T-helper 1 cell treated with Interleukin-12 subunit alpha and Interleukin-12 subunit beta and Interleukin-4 antibody, amounts not matched to agents 30 ng/mL and 1 ng/mL, for 36 hours (primary cell): ENCODE measurements around the gene RAD51B. TPM values are rescaled to one million over a fixed set of nuclear protein-coding genes. Genes with fewer than 3 reads are reported as not detected.

Experiments
- intact Hi-C: fragments of 100-400 bp; cut with micrococcal nuclease; formaldehyde crosslinking; loops from one replicate; pipeline ENCODE4 v1.15.1; 2024
- total RNA-seq: library from RNA; stranded (reverse); gene quantifications from 2 replicates; pipeline ENCODE4 v1.2.3, GENCODE V29; 2022

Gene RAD51B
- total RNA-seq, 1 donor from 2014 or later, result 24.4 TPM

DNA sequence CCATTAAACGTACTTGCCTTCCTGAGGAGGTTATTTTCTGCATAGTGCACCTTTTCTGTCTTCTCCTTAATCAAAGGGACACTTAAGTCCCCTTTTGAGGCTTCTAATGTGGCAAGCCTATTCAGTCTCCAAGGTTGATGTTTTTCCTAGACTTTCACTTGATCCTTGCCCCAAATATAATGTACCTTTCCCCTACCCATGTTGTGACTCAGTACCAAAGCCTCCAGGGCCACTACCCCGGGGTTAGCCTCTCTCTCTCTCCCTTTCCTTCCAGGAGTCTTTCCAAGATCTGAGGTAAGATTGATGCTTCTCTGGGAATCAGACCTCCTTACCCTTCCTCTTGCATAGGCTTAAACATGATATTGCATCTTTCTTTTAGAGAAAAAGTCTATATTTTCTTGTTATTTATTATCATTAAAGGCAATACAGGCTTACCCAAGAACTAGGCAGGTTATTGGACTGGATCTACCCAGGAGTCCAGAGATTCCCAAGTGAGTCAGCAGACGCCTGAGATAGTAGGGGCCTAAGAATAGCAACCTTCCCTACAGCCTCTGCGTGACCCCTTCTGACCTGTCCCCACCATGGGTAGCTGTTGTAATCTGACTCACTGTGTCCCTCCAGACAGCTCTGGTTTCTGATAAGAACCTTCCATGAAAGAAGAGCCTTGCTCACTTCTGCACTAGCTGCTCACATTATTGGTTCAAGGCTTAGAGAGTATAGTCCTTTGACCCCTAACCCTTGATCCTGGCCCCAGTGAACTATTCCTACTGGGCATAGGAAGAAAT lies 800.4 kb downstream of the RAD51B start:
- intact Hi-C loops, result no loop called here

DNA sequence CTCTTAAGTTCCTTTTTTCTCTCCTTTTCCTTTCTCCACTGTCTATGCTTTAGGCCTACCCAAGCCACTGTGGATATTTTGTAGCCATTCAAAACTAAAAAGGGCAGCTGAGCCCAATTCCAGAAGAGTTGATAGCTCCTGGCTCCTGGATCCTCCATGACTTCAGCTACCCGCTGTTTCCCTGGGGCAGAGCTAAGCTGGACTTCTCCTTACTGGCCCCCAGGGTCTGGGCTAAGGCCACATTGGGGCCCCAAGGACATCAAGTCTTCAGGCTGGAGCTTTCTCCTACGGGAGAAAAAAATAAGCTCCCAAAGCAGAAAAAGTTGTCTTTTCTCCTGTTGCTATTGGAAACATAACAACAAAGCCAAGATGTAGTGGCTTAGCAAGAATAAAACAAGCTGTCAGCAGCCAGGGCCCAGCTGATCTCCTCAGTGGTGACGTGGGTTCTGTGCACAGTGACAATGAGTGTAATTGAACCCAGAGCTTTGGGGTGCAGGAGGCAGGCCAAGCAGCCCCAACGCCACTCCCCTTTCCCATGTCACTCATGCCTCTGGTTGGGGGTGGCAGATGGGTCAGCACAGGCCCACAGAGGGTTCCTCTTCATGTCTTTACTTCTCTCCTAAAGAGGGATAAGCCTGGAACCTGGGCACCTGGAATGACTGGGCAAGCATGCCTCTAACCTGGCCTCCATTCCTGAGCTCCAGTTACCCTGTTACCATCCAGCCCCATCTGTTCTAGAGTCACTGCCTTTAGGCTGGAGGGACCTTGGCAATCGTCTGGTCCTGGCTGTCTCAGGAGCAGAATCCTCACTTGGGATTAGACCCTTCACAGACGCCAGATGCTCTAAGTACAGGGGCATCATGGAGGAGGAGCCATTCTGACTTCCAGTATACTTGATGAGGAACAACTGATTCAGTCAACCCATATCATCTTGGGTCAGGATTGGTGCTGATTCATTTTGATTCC lies 802.1 kb downstream of the RAD51B start:
- intact Hi-C loops, result no loop called here

DNA sequence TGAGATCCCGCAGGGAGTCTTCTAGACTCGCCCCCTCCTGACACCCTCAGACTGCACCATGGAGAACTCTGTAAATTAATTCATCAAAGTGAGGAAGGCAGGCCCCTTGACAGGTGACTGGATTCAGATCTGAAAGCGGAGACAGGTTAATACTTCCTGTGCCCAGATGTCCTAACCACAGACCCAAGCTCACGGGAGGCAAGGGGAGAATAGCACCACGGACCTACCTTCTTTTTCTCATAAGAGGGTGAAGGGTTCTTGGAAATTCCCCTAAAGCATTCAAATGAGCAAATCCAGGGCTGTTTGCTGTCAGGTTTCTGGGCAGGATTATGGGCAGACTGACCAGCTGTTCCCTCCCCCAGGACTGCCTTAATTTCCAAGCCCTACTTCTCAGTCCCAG lies 803.3 kb downstream of the RAD51B start:
- intact Hi-C loops, result no loop called here

DNA sequence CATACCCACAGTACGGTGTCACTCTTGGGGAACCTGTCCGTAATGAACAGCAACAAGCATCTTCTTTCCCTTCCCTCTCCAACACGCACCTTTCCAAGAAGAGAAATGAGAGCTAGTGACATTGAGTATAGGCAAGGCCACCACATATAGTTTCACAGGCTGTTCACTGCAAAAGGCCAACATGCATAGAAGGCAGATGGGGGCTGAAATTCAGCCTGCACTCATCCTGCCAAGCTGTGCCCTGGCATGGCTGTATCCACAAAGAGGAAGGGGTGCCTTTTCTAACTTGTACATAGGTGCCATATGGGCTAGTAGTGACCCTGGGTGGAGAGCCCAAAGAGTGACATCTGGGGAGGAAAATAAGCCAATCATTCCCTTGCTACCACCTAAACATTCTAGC lies 803.7 kb downstream of the RAD51B start:
- intact Hi-C loops, result no loop called here

DNA sequence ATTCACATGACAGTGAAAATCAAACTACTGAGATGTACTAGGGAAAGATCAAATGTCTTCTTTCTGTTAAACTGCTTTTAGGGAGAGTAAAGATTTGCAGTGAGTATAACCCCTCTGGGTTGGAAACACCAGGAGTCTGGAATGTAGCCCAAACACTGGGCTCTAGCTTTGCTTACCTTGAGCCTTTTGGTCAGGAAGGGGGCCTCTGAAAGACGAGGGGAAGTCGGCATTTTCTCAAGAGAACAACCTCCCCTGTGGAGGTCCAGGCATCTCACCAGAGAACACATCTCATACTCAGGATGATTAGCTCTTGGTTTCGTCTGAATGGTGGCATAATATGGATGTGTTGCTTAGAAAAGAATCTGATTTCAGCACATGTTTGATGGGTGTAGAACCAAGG lies 804.2 kb downstream of the RAD51B start:
- intact Hi-C loops, result no loop called here

DNA sequence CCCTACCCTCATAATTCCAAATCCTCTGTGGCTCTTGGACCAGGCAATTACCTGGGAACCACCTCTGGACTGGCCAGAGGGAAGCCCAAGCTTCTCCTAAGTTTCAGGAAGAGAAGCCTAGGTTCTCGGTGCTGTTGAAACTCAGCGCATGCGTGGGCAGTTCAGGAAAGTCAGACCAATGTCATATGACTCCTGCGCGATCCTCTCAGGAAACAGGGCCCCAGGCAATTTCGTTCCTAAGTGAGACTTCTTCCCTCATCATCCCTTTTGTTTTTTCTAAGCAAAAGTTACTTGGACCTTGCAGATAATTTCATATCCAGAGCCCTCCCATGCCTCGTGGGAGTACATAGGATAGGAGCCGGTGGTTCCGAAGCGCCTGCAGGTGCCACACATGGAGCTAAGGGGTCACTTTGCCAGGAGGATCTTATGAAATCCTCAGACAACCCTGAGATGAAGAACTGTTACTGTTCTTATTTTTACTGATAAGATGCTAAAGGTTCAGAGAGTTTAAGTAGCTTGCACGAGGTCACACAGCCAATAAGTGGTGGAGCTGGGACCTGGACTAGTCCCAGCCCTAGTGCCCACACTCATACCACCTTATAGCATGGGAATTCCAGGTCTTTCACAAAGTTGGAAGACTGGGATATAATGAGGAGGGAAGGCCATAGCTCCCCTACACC lies 805.1 kb downstream of the RAD51B start:
- intact Hi-C loops, result no loop called here

DNA sequence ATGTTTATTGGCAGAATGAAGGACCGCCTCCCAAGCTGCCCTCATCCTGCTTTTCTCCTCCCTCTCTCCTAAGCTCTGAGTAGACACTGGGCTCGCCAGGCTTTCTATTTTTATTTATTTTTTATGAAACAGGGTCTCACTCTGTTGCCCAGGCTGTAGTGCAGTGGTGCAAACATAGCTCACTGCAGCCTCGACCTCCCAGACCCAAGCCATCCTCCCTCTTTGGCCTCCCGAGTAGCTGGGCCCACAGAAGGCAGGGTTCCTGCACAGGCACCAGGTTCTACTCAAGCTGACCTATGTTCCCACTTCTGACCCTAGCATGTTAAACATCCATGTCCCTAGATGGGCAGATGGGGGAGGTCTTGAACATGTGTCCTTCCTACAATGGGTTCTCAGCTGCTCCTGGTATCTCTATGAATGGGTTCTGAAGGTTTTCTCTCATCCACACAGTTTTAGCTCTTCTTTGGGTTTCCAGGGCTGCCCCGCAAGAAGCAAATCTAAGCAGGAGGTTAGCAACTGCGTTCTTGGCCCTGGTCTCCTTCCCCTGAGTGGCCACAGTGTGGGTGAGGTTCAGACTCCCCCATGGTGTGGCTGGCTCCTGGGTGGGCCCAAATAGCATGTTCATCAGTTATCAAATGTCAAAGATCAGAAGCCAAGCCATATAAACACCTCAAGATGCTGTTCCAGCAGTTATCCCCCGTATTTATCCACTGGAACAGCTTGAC lies 805.9 kb downstream of the RAD51B start:
- intact Hi-C loops, result no loop called here

DNA sequence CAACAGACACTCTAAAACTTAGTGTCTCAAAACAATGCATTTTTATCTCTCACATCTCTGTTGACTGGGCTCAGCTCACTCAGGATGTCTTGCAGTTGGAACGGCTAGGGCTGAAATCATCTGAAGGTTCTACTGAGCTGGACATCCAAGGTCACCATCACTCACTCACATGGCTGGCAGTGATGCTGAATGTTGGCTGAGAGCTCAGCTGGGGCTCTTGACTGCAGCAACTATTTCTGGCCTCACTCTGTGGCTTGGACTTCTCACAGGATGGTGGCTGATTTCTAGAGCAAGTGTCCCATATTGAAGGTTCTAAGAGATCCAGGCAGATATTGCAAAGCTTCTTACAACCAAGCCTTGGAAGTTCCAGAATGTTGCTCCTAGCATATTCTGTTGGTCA lies 806.8 kb downstream of the RAD51B start:
- intact Hi-C loops, result no loop called here

DNA sequence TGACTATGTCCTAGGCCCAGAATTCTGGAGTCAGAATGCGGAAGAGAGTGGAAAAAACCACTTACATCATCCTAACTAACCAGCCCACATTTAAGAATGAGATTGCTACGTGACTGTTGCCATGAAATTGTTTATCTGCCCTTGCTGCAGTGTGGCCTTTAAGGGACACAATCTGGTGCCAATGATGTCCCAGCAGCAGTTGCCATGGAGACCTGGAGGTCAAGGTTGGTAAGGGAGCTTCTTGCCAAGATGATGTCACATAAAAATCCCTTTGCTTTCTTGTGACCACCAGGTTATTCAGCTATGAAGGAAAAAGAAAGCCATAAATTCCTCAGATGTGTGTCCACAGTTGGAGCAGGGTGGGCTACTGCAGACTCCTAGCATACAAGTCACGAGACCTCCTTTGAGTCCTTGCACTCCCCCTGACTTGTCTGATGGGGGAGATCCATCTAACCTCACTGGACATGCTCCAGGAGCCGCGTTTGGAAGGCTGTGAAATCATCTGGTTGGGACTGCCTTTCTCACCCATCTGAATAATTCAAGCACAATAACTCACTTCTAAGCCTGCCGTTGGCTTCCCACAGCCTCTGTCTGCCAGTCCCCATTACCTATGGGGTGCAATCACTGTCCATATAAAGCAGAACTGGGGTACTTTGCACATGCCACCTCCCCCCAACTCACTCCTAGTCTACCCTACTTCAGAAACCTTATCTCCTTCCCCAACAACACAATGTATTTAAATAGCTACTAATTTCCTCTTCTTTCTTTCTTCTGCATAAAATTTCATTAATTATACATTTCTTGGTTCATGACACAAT lies 807.7 kb downstream of the RAD51B start:
- intact Hi-C loops, result no loop called here

DNA sequence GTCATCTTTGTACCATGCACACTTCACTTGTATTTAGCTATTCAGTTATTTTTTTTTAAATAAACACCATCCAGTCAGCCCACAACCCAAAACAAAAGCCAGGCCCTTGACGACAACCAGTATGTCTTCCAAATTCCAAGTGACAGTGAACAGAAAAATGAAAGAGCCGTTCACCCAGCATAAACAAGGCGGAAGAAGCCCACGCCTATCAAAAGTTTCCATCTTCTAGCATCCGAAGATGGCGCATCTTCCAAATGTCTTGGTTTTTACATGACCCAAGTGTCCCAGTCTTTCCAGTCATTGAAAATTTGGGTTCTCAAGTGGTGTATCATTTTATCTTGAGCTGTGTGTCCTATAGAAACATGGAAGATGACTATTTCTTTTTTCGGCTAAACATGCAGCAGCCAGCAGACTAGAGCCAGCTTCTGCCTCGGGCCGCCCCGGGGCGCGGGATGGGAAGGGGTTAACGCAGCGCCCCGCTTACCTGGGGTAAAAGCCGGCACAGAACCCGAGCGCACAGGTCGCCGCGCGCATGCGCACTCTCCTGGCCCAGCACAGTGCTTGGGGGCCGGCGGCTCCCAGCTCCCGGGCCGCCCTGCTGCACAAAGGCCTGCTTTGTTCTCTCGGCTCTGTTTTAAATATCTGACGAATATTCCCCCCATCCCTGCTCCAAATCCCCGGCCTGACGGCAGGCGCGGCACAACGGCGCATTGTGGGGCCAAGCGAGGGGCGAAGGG lies 808.5 kb downstream of the RAD51B start:
- intact Hi-C loops, result no loop called here

DNA sequence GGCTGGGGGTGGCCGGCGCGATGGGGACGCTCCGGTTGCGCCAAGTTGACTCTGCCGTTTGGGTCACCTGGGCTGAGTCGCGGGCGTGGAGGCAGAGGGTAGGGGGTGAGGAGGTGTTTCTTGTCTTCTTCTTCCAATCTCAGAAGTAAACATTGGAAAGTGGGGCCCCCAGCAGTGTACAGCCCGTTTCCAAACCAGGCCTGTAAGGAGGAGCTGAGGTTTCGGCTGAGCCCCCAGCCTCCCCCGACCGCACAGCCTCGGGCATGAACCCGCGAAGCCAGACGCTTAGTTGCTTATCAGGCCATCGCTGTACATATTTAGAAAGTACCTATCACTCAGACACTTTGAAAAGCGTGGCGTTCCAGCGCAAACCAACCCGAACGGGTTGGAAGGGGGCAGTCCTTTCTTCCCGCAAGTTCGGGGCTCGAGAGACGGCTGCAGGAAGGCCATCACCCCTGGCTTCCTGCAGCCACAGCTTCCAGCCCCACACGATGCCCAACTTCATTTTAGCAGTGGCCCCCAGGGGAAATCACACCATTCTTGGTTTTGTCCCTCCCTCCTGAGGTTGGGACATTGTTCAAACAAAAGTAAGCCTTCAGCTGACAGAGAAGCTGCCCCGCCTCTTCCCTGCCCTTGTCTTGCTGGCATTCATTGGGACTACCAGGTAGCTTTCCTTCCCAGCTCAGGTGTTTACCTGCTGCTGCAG lies 809.2 kb downstream of the RAD51B start:
- intact Hi-C loops, result no loop called here

DNA sequence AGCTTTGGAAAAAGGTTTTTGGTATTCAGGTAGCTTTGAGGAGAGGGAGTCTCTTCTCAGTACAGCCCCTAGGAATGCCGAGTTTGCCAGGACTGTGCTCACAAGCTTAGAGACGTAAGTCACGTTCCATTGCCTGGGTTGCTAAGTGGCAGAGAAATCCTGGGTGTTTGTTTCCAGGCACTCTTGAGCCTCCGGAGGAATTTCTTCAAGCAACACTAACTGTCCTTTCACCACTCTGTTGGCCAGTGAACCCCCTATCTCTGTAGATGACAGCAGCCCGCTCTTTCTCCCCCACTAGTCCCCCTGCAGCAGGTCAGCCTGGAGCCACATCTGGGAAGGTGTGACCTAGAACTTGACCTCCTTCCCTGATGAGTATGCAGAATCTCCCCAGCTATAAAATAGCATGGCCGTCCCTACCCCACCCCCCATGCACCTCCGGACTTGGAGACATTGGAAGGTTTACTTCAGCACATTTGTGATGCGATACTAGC lies 810.5 kb downstream of the RAD51B start:
- intact Hi-C loops, result no loop called here

DNA sequence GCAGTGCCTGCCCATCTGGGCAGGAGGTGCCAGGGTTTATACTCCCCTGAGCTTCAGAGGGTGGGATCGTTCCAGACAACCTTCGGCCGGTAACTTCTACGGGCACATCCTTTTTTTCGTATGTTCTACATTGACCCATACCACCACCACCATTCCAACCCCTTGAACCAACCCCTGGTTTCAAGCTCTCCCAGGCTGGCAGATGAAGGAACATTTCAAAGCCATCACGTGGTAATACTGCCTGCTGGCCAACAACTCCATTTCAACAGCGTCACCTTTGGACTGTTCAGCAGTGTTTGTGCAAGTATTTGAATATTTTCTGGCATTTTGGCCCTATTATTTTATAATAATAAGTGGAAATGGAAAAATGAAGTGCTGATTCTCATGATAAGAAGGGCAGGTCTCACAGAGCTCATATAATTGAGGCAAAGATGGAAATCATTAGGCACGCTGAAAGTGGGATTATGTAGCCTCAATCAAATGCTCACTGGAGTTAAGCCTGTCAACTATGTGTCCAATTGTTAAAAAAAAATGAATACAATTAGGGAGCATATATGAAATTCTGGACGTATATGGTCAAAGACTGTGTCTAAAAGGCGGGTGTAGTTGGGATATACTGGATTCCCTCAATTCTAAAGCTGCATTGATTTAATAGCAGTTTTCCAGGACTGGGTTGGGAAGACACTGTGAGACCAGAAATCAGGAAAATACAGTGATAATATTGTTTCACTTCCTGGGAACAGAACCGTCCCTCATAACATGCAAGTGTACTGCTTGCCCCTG lies 811.2 kb downstream of the RAD51B start:
- intact Hi-C loops, result no loop called here

DNA sequence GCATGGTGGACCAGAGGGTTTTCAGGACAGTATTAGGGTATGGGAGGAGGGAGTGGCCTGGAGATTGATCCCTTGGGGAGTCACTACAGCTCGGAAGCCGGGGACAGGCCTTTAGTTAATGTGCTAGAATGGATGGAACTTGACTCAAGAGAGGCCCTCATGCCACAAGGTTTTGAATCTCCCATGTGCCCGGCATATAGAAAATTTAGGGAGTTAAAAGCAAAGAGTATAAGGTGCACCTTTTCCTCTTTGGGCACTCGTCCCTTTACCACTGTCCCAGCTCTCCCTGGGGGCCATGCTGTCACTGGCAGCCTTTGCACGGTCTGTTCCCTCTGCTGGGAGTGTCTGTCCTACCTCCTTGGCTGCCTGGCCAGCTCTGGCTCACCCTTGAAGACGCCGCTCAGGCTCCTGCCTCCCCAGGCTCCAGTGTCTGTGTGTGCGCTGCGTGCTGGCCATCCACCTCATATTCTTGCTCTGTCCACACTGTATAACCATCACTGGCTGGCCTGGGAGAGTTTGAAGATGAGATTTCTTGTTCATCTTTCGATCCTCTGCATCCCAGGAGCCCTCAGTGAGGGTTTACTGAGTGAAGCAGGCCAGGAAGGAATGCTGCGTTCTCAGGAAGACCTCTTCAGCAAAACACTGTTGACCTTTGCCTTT lies 811.9 kb downstream of the RAD51B start:
- intact Hi-C loops, result no loop called here

DNA sequence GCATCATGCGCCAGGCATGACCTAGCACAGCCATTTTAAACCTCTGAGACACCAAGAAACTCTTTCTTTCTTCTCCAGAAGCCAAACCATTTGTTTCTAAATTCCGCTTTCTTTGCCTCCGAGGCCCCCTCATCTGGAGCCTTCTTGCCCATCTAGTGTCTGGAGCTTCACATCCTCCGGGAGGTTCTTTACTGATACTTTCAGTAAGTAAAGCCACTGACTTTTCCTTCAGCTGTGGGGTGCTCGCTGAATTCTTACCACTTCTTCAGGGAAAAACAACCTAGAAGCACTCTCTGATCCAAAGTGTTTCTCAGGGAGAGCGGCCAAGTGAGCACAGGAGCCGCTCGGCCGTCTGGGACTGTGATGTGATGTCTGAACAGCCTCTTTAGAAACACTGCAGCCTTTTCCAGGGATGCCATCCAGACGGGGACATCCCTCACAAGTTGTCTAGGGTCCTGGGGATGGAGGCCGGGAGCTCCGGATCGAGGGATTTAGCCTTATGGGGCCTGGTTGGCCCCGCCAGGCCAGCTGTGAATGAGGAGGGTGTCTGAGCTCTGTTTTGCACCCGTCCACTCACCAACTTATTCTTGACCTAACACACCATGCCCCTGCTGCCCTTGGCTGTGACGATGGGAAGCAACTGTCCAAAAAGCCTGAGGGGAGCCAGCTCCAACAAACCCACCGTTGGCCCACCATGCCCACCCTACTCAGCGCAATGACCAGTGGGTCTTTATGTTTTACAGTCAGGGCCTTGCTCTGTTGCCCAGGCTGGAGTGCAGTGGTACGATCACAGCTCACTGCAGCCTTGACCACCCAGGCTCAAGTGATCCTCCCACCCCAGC lies 812.7 kb downstream of the RAD51B start:
- intact Hi-C loops, result no loop called here

DNA sequence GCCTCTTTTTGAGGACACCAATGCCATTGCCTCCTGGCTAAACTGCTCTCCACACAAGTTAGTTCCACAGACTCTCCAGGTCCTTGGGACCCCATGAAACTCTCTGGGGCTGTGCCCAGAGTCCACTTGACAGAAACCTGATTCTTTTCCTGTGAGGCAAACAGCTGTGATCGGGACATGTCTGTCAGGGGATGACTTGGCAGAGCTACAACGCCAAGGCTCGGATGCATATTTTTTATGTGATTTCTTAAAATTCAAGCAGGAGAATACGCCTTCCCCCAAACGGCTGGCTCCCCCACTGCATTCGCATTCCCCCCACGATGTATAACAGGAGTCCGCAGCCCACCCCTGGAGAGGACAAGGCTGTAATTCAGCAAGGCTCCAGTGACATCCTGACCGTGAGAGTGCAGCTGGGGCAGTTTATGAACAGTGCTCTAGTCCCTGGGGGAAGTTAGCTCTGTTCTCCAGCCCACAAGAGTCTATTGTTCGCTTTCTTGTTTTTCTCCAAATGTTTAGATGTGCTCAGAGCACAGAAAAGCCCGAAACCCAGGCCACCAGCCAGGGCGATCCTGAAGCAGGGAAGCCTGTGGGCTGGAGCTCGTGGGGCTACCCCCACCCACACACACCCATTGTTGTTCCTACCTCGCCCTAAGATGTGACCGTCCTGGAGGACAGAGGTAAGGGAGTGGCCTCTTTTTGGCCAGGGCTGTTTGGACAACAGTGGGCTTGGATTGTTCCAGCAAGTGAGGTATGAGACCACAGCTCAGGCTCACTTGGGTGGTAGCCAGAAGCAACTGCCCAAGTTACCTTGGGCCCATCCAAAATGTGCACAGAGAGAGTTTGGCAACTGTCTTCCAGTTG lies 813.8 kb downstream of the RAD51B start:
- intact Hi-C loops, result no loop called here
